Stimulated activated CD8-positive, alpha-beta memory T cell treated with anti-CD3 and anti-CD28 coated beads, Interleukin-12 subunit alpha, Interleukin-12 subunit beta, amount 100 ng/mL, for 1 hour (primary cell): ENCODE data around the gene SWAP70.

ENCODE experiments used
- DNase-seq: peaks from one replicate; pipeline ENCODE4 v3.0.0-alpha.2; 2020; ENCODE audit warnings: low read depth

The SWAP70 gene

GRCh38 chr11:9753021-9753420 is 89.1 kb downstream of the SWAP70 start:
- DNase-seq: no peak

GRCh38 chr11:9754010-9754471 is 90.2 kb downstream of the SWAP70 start:
- DNase-seq: no peak

- DNase-seq: no peak
Measured at GRCh38 chr11:9755561-9756185, 91.8 kb downstream of the SWAP70 start.

- DNase-seq: no peak
Measured at GRCh38 chr11:9756461-9756860, 92.6 kb downstream of the SWAP70 start.

- no peak for DNase-seq
Measured at GRCh38 chr11:9756878-9757277, 93.0 kb downstream of the SWAP70 start.

- peak; percentile 87 for DNase-seq
Measured at GRCh38 chr11:9757809-9758636, 94.1 kb downstream of the SWAP70 start.

GRCh38 chr11:9758637-9759518 is 95.0 kb downstream of the SWAP70 start:
- no peak for DNase-seq

- DNase-seq: peak; percentile 79
Measured at GRCh38 chr11:9759519-9760192, 95.8 kb downstream of the SWAP70 start.

- no peak for DNase-seq
Measured at GRCh38 chr11:9760193-9760575, 96.3 kb downstream of the SWAP70 start.

GRCh38 chr11:9761441-9761945 is 97.6 kb downstream of the SWAP70 start:
- DNase-seq: no peak

- no peak for DNase-seq
Measured at GRCh38 chr11:9762531-9762930, 98.7 kb downstream of the SWAP70 start.

GRCh38 chr11:9763301-9763700 is 99.4 kb downstream of the SWAP70 start:
- no peak for DNase-seq

GRCh38 chr11:9765320-9766101 is 101.6 kb downstream of the SWAP70 start:
- no peak for DNase-seq

- no peak for DNase-seq
Measured at GRCh38 chr11:9769621-9770020, 105.7 kb downstream of the SWAP70 start.

GRCh38 chr11:9771071-9771511 is 107.2 kb downstream of the SWAP70 start:
- DNase-seq: no peak

- no peak for DNase-seq
Measured at GRCh38 chr11:9772218-9772617, 108.3 kb downstream of the SWAP70 start.

- DNase-seq: no peak
Measured at GRCh38 chr11:9773524-9773923, 109.6 kb downstream of the SWAP70 start.

GRCh38 chr11:9774109-9774508 is 110.2 kb downstream of the SWAP70 start:
- DNase-seq: no peak

GRCh38 chr11:9774591-9775397 is 110.9 kb downstream of the SWAP70 start:
- DNase-seq: no peak

GRCh38 chr11:9775398-9775779 is 111.5 kb downstream of the SWAP70 start:
- DNase-seq: no peak
